Endometrium (tissue), 2 donors: ENCODE results near the gene DNPEP.

Source experiments
- FAIRE-seq: peaks from 2 replicates; lab custom pipeline; 2012; peaks lifted over from hg19 to GRCh38; lab: Jason Lieb, UNC
- donor health status: control.
- donor health status: control.

Gene DNPEP

DNA sequence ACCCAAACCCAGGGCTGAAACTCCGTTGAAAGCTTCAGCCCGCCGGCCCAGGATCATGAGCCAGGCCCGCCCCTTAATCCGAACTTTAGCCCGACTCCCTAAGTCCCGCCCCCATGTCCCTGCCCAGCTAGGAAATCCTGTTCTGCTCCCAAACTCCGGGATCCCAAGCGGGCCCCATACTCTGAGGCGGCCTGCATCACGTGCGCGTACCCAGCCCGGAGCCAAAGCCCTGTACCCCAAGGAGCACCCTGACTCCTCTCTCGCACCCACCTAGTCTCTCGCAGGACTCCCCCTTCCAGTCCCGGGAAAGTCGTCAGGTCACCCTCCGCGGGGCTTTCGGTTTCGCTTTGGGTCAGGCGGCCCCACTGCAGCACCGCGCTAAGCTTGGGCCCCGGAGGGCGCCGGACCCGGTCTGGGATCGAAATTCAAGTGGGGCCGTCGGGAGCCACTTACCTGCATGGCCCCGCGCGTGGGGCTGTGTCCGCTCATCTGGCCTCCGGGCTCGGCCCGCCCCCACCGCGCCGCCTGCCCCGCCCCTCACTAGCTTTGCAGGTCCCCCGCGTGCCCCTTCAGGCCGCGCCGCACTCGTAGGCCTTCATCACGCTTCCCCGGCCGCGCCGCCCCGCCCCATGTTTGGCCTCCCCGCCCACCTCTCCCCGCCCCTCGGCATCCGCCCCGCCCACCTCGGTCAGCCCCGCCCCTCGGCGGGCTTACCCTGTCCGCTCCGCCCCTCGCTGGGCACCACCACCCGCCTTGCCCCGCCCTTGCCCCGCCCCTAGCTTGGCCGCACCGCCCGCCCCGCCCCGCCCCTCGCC is at the start of gene DNPEP:
Gene DNPEP, minus strand, starts transcription at position 607 of the 815 bp plus-strand sequence. Its CDS starts 118 bp downstream, at position 489.
- no peak for FAIRE-seq

GRCh38 chr2:219437141-219437540 is 49.4 kb upstream of the DNPEP start:
- no peak for FAIRE-seq

GRCh38 chr2:219436491-219436890 is 48.8 kb upstream of the DNPEP start:
- FAIRE-seq, result no peak

DNA sequence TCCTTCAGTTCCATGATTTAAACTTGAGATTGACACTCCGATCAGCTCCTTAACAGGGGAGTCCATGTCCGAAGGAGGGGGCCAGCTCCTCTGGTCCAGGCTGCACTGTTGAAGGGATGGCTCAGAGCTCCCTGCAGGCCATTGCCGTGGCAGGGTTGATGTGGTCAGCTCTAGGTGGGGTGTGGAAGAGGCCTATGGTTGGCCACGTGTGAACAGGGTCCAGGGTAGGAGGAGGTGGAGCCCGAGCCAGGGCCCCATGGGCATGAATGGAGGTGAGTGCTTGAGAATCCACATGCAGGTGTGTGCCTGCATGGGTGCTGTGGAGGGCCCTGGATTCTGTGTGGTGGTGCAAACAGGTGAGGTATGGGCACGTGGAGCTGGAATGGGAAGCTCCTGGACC is 48.0 kb upstream of the DNPEP start:
- FAIRE-seq, result no peak

DNA sequence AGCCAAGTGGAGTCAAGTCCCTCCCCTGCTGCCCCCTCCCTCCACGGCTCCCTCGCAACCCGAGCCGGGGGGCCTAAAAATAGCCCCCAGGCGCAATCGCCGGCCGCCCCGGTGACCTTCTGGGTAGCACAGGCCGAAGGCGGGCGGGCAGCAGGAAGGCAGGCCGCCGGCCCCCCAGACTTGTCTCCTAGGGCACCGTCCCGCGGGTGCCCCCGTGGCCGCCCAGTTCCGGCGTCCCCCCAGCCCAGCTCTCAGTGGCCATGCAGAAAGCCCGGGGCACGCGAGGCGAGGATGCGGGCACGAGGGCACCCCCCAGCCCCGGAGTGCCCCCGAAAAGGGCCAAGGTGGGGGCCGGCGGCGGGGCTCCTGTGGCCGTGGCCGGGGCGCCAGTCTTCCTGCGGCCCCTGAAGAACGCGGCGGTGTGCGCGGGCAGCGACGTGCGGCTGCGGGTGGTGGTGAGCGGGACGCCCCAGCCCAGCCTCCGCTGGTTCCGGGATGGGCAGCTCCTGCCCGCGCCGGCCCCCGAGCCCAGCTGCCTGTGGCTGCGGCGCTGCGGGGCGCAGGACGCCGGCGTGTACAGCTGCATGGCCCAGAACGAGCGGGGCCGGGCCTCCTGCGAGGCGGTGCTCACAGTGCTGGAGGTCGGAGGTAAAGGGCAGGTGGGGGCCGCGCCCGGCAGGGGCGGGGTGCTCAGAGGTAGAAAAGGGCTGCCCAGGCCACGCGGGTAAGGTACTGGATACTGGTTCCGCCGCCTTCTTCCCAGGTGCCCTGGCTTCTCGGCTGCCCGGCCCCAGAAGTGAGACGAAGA is 47.2 kb upstream of the DNPEP start, which contains the start of gene SPEG:
Gene SPEG, plus strand, starts transcription at position 126 of the 808 bp plus-strand sequence. Its CDS starts 135 bp downstream, at position 261.
- FAIRE-seq, result no peak

DNA sequence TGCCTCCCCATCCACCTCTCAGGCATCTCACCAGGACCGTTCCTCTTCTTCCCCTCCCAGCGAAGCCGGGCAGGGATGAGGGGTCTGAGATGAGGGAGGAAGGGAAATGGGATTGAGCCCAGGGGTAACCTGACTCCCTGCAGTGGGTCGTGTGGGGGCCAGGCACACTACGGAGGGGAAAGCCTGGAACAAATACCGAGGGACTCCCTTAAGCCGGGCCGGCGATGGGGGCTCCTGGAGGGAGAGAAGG is 46.7 kb upstream of the DNPEP start:
- no peak for FAIRE-seq

DNA sequence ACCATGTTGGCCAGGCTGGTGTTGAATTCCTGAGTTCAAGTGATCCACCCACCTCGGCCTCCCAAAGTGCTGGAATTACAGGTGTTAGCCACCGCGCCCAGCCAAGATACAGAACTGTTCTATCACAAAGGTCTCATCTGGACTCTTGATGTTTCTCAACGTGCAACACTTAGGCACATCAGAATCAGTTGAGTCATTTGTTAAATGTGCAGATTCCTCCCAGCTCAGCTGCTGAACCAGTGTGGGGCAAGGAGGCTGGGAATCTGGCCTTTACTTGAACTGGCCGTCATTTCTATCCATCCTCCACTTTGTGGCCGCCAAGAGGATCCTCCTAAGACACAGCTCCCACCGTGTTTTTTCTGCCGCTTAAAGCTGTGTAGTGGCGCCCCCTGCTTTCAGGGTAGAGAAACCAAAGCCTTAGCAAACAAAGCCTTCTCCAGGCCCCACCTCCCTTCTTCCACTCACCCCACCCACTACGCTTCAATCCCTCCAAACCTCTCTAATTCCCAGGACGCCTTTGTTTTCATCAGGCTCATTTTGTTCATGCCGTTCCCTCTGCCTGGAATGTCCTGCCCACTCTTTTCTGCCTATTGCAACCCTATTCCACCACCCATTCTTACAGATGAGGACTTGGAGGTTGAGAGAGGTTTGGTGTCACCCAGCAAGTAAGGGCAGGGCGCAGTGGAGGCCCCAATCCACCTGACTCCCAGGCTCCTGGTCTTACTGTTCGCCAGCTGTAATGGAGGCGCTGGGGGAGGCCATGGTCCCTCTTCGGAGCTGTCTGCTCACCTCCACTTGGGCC is 46.2 kb upstream of the DNPEP start:
- no peak for FAIRE-seq

- FAIRE-seq, result no peak
Observed at GRCh38 chr2:219430633-219431615, 43.2 kb upstream of the DNPEP start.

- FAIRE-seq, result no peak
Observed at GRCh38 chr2:219429958-219430606, 42.4 kb upstream of the DNPEP start.

GRCh38 chr2:219428469-219428868 is 40.8 kb upstream of the DNPEP start:
- FAIRE-seq, result no peak

DNA sequence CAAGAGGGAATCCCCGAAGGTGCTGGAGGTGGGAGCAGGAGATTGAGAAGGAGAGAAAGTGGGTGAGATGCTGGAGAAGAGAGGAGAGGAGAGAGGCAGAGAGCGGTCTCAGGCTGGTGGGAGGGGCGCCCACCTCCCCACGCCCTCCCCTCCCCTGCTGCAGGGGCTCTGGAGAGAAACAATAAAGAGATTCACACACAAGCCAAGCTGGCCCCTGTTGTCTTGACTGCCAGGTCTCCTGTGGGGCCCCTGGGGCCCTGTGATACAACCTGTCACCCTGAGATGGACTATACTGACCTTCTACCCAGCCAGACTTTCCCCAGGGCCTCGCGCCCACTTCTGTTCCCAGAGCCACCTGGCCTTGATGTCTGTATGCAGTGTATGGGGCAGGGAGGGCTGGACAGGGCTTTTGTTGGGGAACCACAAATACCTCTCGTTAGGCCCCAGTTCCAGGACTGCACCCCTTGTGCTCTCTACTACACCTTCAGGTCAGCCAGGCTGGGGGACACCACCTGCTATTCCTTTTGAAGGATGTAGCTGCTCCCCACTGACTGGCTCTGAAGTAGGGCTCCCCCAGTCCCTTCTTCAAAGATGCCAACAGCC is 38.9 kb upstream of the DNPEP start:
- no peak for FAIRE-seq

- no peak for FAIRE-seq
Observed at GRCh38 chr2:219426068-219426443, 38.3 kb upstream of the DNPEP start.

DNA sequence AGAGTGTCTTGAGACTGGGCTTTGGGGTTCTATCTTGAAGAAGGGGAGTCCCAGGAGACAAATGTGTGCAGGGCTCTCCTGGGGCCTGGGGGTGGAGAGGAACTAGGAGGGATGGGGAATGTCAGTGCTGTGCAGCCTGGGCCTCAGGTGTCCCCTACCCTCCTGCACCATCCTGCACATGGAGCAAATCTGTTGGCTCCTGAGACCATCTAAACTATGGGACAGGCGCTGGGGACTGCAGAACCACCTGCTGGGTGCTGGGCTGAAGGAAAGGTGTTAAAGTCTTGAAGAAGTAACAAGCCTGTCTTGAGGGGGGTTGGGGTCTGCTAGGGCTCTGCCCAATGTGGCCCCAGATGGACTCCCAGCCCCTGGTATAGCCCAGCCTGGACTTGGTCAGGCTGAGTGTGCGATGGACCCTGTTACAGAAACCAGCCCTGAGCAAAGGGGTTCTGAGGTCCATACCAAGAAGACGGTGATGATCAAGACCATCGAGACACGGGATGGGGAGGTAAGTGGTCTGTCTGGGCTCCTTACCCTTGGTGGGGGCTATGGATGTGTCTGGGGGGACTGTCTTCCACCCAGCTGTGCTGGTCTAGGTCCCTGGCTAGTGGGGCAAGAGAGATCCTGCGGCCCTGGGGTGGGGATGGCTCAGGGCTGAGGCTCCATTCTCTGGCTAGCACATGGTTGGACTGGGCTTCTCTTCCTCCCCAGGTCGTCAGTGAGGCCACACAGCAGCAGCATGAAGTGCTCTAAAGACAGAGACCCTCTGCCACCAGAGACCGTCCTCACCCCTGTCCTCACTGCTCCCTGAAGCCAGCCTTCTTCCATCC is 37.7 kb upstream of the DNPEP start:
- FAIRE-seq, result no peak

DNA sequence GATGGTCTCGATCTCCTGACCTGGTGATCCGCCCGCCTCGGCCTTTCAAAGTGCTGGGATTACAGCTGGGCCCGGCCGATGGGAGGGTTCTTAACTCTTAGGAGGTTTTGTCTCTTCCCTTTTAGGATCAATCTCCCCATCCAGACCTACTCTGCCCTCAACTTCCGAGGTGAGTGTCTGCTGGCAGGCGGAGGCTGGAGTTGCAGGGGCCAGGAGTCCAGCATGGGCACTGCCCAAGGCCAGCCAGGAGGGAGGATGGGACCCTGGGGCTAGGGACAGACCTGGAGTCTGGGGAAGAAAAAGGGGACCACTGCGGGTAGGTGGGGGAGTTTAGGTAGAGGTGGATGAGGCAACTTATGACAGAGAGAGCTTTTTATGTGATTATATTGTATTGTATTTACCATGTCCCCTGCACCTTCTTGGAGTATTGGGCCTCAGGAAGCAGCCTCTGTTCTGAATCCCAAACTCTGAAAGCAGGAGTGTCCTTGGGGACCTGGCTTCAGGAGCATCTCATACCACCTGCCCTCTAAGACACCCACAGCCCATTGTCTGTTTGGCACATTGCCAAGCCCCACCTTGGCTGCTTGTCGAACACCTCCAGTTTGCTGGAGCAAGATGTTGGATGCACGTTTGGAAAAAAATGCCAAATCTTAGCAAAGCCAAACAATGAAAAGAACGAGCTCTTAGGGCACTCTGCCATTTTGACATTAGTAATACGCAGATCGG is 36.1 kb upstream of the DNPEP start:
- FAIRE-seq, result no peak

DNA sequence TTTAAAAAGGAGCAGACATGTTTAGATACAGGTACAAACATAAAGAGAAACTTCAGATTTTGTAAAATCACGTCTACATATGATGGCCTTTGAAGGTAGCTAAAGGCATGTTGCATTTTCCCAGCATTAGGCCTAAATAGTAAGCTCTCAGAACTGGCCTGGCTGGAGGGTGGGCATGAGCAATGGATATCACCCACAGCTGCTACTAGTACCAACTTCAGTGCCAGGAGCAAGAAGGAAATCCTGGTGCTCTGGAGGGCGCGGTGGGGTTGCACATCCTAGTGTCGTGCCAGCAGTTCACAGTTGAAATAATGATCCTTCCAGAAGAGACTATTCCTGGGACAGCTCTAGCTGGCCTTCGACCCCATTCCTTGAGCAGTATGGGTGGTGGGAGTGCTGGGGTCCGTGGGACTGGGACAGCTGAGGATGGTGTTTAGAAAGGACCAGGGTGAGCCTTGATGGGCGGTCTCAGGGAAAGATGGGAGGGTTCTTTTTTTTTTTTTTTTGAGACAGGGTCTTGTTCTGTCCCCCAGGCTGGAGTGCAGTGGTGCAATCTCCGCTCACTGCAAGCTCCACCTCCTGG is 35.3 kb upstream of the DNPEP start:
- FAIRE-seq, result no peak

- FAIRE-seq, result no peak
Observed at GRCh38 chr2:219421323-219421722, 33.6 kb upstream of the DNPEP start.

GRCh38 chr2:219420687-219421086 is 33.0 kb upstream of the DNPEP start:
- no peak for FAIRE-seq
